ENCODE data around the gene CNTN4.

GRCh38 chr3:2948882-2949281, 850.2 kb downstream of the CNTN4 start:
- TF ChIP-seq EZH2 (IDR thresholded peaks at IDR 0.05) (no peak), POLR2AphosphoS5 (IDR thresholded peaks at IDR 0.05; ENCODE audit: borderline replicate concordance, low read depth, low read length) (no peak)

Data from SK-N-MC (cell line).